Measurements from ENCODE around the gene CEP152. TPM values are rescaled to one million over a fixed set of nuclear protein-coding genes. Genes with fewer than 3 reads are reported as not detected.

The CEP152 gene
- total and polyA plus RNA-seq, 10 of the 15 experiments (the other 5 are each of a cell fraction or from before 2014, with no cell fraction given) = 5.3 to 22.6 (median 14.2) TPM

DNA sequence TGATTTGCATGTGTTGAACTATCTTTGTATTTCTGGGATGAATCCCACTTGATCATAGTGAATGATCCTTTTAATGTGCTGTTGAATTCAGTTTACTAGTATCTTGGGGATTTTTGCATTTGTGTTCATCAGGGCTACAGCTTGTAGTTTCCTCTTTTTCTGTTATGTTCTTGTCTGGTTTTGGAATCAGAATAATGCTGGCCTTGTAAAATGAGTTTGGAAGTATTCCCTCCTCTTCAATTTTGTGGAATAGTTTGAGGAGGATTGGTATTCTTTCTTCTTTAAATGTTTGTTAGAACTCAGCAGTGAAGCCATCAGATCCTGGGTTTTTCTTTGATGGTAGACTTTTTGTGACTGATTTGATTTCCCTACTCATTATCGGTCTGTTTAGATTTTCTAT, 102.2 kb downstream of the CEP152 start:
- in situ Hi-C loops (cut with MboI) = no loop called here
- no peaks in the 10 kb centered on the region for H4K20me1 ChIP-seq (ENCODE audit: control insufficient read depth, insufficient read depth)
- H3K4me2 ChIP-seq (ENCODE audit: control insufficient read depth, insufficient read depth) = no peak overlapping the region
- no peaks in the 10 kb centered on the region for H3K79me2 ChIP-seq (ENCODE audit: control insufficient read depth, insufficient read depth, low read length)
- POLR2A ChIA-PET = no interaction called here
- H3K4me1 ChIP-seq (ENCODE audit: control insufficient read depth, insufficient read depth, low read length) = no peaks in the 10 kb centered on the region
- CTCF ChIA-PET = interaction anchor here (0.8 kb wide), 1 partner anchor 11 kb away, joined by 3 read pairs; no protein-coding TSS in a partner anchor
- no peaks in the 10 kb centered on the region for H3K27me3 ChIP-seq (replicated peaks in 1 of 2; ENCODE audit: control insufficient read depth in 2 of 2, insufficient read depth in 2 of 2, low read length in 1 of 2)
- H3K27ac ChIP-seq (ENCODE audit: control insufficient read depth, insufficient read depth) = no peak overlapping the region
- H3K4me3 ChIP-seq = no peak overlapping the region
- SMC1A ChIA-PET (ENCODE audit: uncharacterized antibody, unreplicated experiment) = no interaction called here
- H2AFZ ChIP-seq (ENCODE audit: control insufficient read depth, low read depth, low read length) = no peak overlapping the region
- H3K36me3 ChIP-seq (ENCODE audit: control insufficient read depth in 2 of 2, insufficient read depth in 2 of 2, low read length in 1 of 2) = no peaks in the 10 kb centered on the region
- no peak for FAIRE-seq
- no peak for DNase-seq (ENCODE audit: low read depth, low spot score)
- H3K9me3 ChIP-seq (replicated peaks; ENCODE audit: control insufficient read depth, insufficient read depth, low read length) = no peaks in the 10 kb centered on the region
- WGBS (ENCODE audit: insufficient coverage, insufficient replicate concordance, low lambda C conversion rate, missing lambda C conversion rate) = 100% methylated on average over 1 of the region's 1 CpG
- no peak for ATAC-seq
- intact Hi-C loops (cut with micrococcal nuclease; ENCODE audit: unreplicated experiment) = no loop called here
- RAD21 ChIA-PET (ENCODE audit: unreplicated experiment) = no interaction called here
- H3K9ac ChIP-seq (ENCODE audit: control insufficient read depth, insufficient read depth, low read length) = no peak overlapping the region
- no TSS peak for BruUV-seq (replicated peaks)
- TF ChIP-seq CBX5 (IDR thresholded peaks at IDR 0.05; ENCODE audit: low read depth) = no peak
- no peak for TF ChIP-seq PRDM15 (CRISPR knock-in tag; IDR thresholded peaks at IDR 0.05)
- TF ChIP-seq HSF1 (IDR thresholded peaks at IDR 0.05; ENCODE audit: low read depth, low read length) = no peak
- no peak for TF ChIP-seq SMAD1 (IDR thresholded peaks at IDR 0.05; ENCODE audit: low read depth, partially characterized antibody)
- no peak for TF ChIP-seq ZNF24 (IDR thresholded peaks at IDR 0.05)
- TF ChIP-seq, protein P1, sequence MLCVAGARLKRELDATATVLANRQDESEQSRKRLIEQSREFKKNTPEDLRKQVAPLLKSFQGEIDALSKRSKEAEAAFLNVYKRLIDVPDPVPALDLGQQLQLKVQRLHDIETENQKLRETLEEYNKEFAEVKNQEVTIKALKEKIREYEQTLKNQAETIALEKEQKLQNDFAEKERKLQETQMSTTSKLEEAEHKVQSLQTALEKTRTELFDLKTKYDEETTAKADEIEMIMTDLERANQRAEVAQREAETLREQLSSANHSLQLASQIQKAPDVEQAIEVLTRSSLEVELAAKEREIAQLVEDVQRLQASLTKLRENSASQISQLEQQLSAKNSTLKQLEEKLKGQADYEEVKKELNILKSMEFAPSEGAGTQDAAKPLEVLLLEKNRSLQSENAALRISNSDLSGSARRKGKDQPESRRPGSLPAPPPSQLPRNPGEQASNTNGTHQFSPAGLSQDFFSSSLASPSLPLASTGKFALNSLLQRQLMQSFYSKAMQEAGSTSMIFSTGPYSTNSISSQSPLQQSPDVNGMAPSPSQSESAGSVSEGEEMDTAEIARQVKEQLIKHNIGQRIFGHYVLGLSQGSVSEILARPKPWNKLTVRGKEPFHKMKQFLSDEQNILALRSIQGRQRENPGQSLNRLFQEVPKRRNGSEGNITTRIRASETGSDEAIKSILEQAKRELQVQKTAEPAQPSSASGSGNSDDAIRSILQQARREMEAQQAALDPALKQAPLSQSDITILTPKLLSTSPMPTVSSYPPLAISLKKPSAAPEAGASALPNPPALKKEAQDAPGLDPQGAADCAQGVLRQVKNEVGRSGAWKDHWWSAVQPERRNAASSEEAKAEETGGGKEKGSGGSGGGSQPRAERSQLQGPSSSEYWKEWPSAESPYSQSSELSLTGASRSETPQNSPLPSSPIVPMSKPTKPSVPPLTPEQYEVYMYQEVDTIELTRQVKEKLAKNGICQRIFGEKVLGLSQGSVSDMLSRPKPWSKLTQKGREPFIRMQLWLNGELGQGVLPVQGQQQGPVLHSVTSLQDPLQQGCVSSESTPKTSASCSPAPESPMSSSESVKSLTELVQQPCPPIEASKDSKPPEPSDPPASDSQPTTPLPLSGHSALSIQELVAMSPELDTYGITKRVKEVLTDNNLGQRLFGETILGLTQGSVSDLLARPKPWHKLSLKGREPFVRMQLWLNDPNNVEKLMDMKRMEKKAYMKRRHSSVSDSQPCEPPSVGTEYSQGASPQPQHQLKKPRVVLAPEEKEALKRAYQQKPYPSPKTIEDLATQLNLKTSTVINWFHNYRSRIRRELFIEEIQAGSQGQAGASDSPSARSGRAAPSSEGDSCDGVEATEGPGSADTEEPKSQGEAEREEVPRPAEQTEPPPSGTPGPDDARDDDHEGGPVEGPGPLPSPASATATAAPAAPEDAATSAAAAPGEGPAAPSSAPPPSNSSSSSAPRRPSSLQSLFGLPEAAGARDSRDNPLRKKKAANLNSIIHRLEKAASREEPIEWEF (IDR thresholded peaks at IDR 0.05; ENCODE audit: insufficient replicate concordance, low read depth, low read length) = no peak
- no peak for TF ChIP-seq ZBTB40 (IDR thresholded peaks at IDR 0.05; ENCODE audit: borderline replicate concordance)
- TF ChIP-seq BRCA1 (IDR thresholded peaks at IDR 0.05; ENCODE audit: low read depth, low read length) = no peak
- no peak for TF ChIP-seq CEBPB (IDR thresholded peaks at IDR 0.05; ENCODE audit: borderline replicate concordance in 1 of 2, low read depth in 2 of 2, low read length in 2 of 2)
